Body of pancreas (tissue), 4 donors: ENCODE measurements around the gene HSP90AB1. TPM values are rescaled to one million over a fixed set of nuclear protein-coding genes. Genes with fewer than 3 reads are reported as not detected.

Source experiments
- ATAC-seq: fragments of 150-250 bp; one replicate; pipeline ENCODE4 v1.9.1; 2016
- DNase-seq, 4 donors: peaks; one replicate each; pipeline ENCODE4 v3.0.0-alpha.2; 2019
- H3K27ac ChIP-seq, 4 donors: fragments of 200-600 bp; sonication (generic); 1 replicate in 3 of 4; 2 replicates in 1 of 4; pipeline versions ENCODE4 v1.5.1 to v1.6.1; 2016 to 2019; ENCODE audit warnings: mild to moderate bottlenecking in 1 of 4, mixed read lengths in 1 of 4, moderate library complexity in 1 of 4
- H3K27me3 ChIP-seq, 2 donors: fragments of 200-600 bp; sonication (generic); one replicate each; pipeline ENCODE4 v1.6.0; 2016; ENCODE audit warnings: mild to moderate bottlenecking in 1 of 2
- H3K36me3 ChIP-seq, 2 donors: fragments of 200-600 bp; sonication (generic); replicated peaks in 1 of 2; 2 replicates each; pipeline ENCODE4 v1.5.1; 2016; ENCODE audit warnings: low read depth in 2 of 2; ENCODE audit not compliant: insufficient read depth in 1 of 2
- H3K4me1 ChIP-seq: fragments of 200-600 bp; sonication (generic); one replicate; pipeline ENCODE4 v1.6.0; 2016
- H3K4me3 ChIP-seq, 2 donors: fragments of 200-600 bp; sonication (generic); 1 replicate in 1 of 2; 2 replicates in 1 of 2; pipeline ENCODE4 v1.5.1; 2016 to 2019
- H3K9me3 ChIP-seq, 3 donors: fragments of 200-600 bp; sonication (generic); 1 replicate in 2 of 3; 2 replicates in 1 of 3; pipeline ENCODE4 v1.5.1; 2016
- POLR2A ChIP-seq, 3 donors: fragments of 450-650 bp; IDR thresholded peaks; one replicate each; pipeline ENCODE4 v1.6.1; 2016; ENCODE audit warnings: antibody characterized with exemption in 3 of 3, mild to moderate bottlenecking in 2 of 3
- WGBS, 2 donors: methylation state at CpG; one replicate each; pipeline ENCODE4 v1.1.5; 2017; 5-methylcytosine and 5-hydroxymethylcytosine counted together
- intact Hi-C: fragments of 100-400 bp; cut with DNase I; formaldehyde crosslinking; loops from one replicate; pipeline ENCODE4 v1.15.1; 2023
- total RNA-seq, 2 donors: library from RNA; depleted of rRNA; stranded (reverse); fragments of >200 nt; gene quantifications; one replicate each; pipeline ENCODE4 v1.1.0, GENCODE V29; 2016
- TF ChIP-seq, protein P1 (sequence below), 7 experiments: fragments of 450-650 bp in 4 of 7; fragments of 200-600 bp in 3 of 7; sonication (generic) in 3 of 7; IDR thresholded peaks; one replicate each; pipeline ENCODE4 v1.5.1; 2016 to 2019; ENCODE audit warnings: antibody characterized with exemption in 7 of 7

The HSP90AB1 gene
- total RNA-seq, 2 donors from 2014 or later = 269 to 441 TPM

DNA sequence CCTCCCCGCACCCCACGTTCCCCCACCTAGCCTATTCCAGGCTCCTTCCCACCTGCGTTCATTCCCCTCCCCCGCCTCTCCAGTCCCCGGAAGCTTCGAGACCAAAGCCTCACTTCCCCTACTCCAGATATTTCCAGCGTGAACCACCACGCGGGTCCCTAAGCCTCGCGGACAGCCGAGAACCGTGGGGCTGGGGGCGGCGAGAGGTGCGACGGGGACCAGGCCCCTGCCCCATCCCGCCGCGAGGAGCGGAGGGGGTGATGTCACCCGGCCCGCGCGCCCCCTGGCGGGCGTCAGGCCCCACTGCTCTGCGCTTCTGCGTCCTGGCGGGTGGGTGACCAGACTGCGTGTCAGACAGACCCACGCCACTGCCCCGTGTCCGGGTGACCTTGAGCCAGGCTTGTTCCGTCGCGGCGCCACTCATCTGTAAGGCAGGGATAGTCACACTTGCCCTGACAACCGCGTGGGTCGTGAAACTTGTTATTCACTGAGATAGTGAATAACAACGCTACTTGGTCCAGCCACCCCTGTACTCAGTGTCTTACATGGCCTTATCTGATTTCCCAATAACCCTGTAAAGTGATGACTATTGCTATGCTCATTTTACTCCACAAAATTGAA lies 9.0 kb upstream of the HSP90AB1 start:
- peak; percentile 81 to 85 (median 82) for DNase-seq
- Histone ChIP-seq H3K9me3 (no peaks in the 10 kb centered on the region), H3K4me1 (peaks cover 52% of the 10 kb centered on the region), H3K27me3 (no peaks in the 10 kb centered on the region), H3K4me3 (peak overlapping the region; percentile 7 to 22), H3K27ac (peak overlapping the region; percentile 92 to 100 (median 98)), H3K36me3 (peaks cover 0 to 3% of the 10 kb centered on the region in 2 donors)
- peak; percentile 80 for ATAC-seq
- intact Hi-C loops = no loop called here
- TF ChIP-seq POLR2A (IDR thresholded peaks at IDR 0.05) = peak; percentile 2 to 46 (median 38)
- TF ChIP-seq, protein P1, sequence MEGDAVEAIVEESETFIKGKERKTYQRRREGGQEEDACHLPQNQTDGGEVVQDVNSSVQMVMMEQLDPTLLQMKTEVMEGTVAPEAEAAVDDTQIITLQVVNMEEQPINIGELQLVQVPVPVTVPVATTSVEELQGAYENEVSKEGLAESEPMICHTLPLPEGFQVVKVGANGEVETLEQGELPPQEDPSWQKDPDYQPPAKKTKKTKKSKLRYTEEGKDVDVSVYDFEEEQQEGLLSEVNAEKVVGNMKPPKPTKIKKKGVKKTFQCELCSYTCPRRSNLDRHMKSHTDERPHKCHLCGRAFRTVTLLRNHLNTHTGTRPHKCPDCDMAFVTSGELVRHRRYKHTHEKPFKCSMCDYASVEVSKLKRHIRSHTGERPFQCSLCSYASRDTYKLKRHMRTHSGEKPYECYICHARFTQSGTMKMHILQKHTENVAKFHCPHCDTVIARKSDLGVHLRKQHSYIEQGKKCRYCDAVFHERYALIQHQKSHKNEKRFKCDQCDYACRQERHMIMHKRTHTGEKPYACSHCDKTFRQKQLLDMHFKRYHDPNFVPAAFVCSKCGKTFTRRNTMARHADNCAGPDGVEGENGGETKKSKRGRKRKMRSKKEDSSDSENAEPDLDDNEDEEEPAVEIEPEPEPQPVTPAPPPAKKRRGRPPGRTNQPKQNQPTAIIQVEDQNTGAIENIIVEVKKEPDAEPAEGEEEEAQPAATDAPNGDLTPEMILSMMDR (IDR thresholded peaks at IDR 0.05) = peak; percentile 97 to 98 (median 97)
- 0 to 1% methylated on average over 21 to 41 of the region's 42 CpGs for WGBS, 2 donors

DNA sequence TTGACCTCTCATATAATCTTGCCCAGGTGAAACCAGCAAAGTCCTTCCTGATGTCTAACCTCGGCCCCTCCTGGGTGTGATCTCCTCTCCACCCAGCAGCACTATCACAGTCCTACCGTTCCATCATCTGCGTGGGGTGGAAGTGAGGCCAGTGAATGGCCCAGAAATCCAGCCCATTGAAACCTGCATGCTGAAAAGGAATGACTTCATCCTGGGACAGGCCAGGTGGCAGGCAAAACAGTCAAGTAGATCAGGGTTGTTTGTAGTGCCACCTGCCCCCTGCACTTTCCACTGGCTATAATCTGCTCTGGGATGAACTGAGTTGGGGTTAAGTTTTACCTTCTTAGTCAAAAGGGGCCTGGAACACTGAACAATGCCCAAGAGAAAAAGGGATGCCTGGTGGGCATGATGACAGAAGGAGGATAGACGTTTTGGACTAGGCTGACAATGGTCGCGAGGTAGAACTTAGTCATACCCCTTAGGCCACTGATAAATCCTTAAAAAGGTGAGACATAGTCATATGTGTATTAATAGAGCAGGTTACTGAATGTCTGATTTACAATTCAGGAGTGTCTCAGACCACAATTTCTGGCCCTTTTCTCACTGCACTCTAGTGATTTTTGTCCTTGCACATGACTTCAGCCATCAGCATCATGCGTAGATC lies 8.1 kb upstream of the HSP90AB1 start:
- ATAC-seq (no peak), DNase-seq (no peak)
- no peaks in the 10 kb centered on the region for H3K36me3 ChIP-seq
- H3K4me1 ChIP-seq = peaks cover 46% of the 10 kb centered on the region
- WGBS, 2 donors = 74 to 80% methylated on average over 7 of the region's 7 CpGs
- no peak for TF ChIP-seq POLR2A (IDR thresholded peaks at IDR 0.05)
- TF ChIP-seq, protein P1 (IDR thresholded peaks at IDR 0.05) = no peak
- peak overlapping the region; percentile 92 to 100 (median 98) for H3K27ac ChIP-seq
- intact Hi-C loops = no loop called here
- H3K27me3 ChIP-seq = no peaks in the 10 kb centered on the region
- H3K4me3 ChIP-seq = no peak overlapping the region
- no peaks in the 10 kb centered on the region for H3K9me3 ChIP-seq

DNA sequence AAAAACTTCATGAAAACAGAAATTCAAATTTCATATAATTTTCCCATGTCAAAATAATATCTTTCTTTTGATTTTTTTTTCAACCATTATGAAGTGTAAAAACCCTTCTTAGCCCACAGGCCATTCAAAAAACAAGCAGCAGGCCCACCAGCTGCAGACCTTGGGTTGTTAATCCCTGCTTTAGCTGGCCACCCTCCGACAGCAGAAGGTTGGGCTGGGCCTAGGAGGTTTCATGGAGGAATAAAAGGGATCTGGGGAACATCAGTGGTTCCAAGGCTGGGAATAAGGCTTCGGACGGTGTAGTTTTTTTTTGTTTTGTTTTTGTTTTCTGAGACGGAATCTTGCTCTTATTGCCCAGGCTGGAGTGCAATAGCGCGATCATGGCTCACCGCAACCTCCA lies 3.6 kb upstream of the HSP90AB1 start:
- no peak overlapping the region for H3K4me3 ChIP-seq
- H3K27ac ChIP-seq = no peak overlapping the region
- no peaks in the 10 kb centered on the region for H3K27me3 ChIP-seq
- H3K36me3 ChIP-seq = no peaks in the 10 kb centered on the region
- WGBS, 2 donors = 89 to 96% methylated on average over 4 to 7 of the region's 7 CpGs
- TF ChIP-seq, protein P1 (IDR thresholded peaks at IDR 0.05) = no peak
- TF ChIP-seq POLR2A (IDR thresholded peaks at IDR 0.05) = no peak
- no peak for DNase-seq
- no peaks in the 10 kb centered on the region for H3K9me3 ChIP-seq
- H3K4me1 ChIP-seq = peaks cover 18% of the 10 kb centered on the region
- ATAC-seq = no peak
- intact Hi-C loops = no loop called here

DNA sequence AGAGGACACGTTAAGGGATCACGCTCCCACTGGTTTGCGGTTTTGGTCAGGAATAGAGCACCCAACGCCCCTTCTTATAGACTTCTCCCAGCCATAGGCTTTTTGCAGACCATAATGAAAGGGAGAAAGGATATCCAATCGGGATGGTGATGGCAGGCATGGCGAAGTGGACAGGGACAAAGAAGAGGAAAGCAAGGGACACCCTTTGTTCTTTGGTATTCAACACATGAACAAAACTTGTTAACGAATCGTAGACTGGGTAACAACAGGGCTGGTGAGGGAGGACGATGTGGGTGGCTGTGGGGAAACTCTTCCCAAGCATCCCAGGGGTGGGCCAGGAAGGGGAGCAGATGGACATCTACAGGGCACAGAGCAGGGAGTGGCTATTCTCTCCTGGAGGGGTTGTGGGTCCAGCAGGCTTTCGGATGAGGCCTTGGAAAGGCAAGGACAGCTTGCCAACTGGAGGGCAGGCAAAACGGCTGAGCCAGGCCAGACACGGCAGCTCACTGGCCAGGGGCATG lies 1.4 kb upstream of the HSP90AB1 start:
- 59 to 64% methylated on average over 12 of the region's 12 CpGs for WGBS, 2 donors
- peaks cover 9 to 13% of the 10 kb centered on the region in 2 donors for H3K36me3 ChIP-seq
- H3K4me3 ChIP-seq = peak overlapping the region in 1 of 2 donors; percentile 38
- H3K27ac ChIP-seq = peak overlapping the region; percentile 98 to 99 (median 99)
- intact Hi-C loops = no loop called here
- ATAC-seq (no peak), DNase-seq (no peak)
- H3K9me3 ChIP-seq = no peaks in the 10 kb centered on the region
- no peaks in the 10 kb centered on the region for H3K27me3 ChIP-seq
- TF ChIP-seq, protein P1 (IDR thresholded peaks at IDR 0.05) = no peak
- TF ChIP-seq POLR2A (IDR thresholded peaks at IDR 0.05) = no peak
- peaks cover 35% of the 10 kb centered on the region for H3K4me1 ChIP-seq
